ENCODE measurements around the gene RTL1.

RTL1 gene

DNA sequence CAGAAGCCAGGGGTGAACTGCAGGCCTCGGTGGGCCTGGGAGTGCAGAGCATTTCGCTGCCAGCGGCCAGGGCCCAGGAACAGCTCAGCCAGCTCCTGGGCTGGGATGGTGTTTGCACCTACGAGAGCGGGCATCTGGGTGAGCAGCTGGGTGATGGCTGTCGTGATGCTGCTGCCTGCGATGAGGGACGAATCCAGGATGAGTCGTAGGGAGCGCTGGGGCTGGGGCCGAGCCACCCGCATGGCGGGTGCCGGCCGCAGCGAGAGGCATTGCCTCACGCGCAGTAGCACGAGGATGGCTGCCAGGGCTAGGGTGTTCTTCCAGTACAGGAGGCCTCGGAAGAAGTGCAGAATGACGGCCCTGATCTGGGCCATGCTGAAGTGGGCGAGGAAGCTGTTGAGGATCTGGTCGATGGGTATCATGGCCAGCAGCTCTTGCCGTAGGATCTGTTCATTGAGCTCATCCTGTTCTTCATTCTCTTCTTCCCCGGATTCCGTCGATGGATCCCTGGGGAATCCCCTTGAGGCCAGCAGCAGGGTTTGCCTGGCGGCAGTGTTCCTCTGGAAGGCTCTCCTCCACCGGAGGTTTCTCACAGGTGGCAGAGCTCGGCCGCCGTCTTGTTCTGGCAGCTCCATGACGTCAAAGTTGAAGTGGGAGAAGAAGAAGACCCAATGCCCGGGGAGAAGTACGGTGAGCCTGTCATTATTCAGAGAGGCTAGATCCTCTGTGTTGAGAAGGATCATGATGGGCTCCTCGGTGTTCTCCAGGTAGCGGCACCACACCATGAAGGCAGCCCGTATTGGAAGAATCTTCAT is 22.1 kb downstream of the RTL1 start:
- DNase-seq = no peak

DNA sequence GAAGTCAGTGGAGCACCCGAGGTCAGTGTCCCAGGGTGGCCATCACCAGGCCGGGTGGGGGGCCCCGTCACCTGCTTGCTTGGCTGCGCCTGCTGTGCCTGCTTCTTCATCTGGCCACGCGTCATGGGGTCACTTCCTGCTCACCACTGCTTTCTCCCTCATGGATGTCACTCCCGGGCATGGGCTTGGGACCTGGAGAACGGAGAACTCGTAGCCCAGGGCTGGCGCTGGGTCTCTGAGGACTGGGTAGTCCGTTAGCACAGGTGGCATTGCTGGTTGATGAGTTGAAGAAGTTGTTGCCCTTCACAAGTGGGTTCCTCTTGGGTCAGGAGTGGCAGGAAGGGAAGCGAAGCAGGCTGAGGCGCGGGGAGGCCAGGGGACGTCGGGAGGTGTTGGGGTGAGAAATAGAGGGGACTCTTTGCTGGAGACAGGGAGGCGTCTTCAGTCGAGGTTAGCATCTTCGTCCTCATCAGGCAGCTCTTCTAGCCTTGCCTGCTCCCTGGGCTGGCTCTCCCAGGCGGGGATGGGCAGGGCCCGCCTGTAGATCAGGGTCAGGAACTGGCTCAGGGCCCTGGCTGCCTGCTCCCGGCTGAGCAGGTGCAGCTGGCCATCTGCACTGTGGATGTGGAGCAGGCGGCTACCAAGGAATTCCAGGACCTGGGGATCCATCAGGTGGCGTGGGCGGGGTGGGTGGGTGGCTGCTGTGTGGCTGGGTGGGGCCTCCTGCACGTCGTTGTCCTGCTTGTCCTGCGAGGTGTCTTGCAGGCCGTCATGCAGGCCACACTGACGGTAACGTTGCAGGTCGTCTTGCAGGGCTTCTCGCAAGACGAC is 23.0 kb downstream of the RTL1 start:
- DNase-seq = no peak

- no peak for DNase-seq
Observed at GRCh38 chr14:100879782-100880181, 23.7 kb downstream of the RTL1 start.

- no peak for DNase-seq
Observed at GRCh38 chr14:100879194-100879593, 24.3 kb downstream of the RTL1 start.

- DNase-seq = no peak
Observed at GRCh38 chr14:100878271-100879146, 25.0 kb downstream of the RTL1 start.

GRCh38 chr14:100875861-100876590 is 27.5 kb downstream of the RTL1 start:
- DNase-seq = no peak

GRCh38 chr14:100875126-100875525 is 28.4 kb downstream of the RTL1 start:
- DNase-seq = no peak

- no peak for DNase-seq
Observed at GRCh38 chr14:100874411-100875091, 29.0 kb downstream of the RTL1 start.

DNA sequence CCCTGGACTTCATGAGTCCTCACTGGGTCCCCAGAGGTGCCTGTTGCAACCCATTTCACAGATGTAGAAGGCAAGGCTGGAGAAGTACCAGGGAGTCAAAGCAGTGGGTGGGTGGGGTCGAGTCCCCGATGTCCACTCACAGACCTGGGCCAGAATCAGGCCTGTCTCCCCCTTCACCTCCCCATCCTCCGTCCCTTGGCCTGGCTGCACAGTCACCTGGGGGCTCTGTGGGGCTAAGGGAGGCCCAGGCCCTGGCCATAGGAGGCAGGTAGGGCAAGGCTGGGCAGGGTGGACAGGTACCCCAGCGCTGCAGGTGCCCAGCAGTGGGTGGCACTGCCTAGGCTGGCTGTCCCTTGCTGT is 29.5 kb downstream of the RTL1 start:
- no peak for DNase-seq

GRCh38 chr14:100873096-100873482 is 30.4 kb downstream of the RTL1 start:
- DNase-seq = no peak

DNA sequence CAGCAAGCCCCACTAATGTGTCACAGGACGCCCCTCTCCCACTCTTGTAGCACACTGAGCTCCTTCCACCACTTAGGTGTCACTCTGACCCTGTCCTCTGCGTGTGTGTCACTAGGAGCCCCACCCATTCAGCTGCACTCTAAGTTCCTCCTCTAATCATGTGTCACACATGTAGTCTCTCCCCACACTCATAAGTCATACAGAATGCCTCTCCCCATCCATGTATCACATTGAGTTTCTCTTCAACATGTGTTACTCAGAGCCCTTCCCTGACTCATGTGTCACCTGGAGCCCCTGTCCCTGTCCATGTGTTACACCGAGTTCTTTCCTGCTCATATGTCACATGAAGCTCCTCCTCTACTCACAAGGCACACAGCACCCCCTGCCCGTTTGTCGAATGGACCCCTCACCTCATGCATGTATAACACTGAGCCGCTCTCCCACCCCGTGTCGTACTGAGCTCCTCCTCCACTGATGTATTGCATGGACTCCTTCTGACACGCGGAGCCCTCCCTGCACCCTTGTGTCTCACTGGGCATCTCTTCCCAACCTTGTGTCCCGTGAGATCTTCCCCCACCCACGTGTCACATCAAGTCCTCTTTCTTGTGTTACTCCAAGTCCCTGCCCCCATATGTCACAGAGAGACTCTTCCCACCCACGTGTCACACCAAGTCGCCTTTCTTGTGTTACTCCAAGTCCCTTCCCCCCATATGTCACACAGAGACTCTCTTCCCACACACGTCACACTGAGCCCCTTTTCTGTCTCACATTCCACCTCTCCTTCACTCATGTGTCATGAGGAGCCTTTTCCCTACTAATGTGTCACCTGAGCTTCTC is 31.0 kb downstream of the RTL1 start:
- no peak for DNase-seq

DNA sequence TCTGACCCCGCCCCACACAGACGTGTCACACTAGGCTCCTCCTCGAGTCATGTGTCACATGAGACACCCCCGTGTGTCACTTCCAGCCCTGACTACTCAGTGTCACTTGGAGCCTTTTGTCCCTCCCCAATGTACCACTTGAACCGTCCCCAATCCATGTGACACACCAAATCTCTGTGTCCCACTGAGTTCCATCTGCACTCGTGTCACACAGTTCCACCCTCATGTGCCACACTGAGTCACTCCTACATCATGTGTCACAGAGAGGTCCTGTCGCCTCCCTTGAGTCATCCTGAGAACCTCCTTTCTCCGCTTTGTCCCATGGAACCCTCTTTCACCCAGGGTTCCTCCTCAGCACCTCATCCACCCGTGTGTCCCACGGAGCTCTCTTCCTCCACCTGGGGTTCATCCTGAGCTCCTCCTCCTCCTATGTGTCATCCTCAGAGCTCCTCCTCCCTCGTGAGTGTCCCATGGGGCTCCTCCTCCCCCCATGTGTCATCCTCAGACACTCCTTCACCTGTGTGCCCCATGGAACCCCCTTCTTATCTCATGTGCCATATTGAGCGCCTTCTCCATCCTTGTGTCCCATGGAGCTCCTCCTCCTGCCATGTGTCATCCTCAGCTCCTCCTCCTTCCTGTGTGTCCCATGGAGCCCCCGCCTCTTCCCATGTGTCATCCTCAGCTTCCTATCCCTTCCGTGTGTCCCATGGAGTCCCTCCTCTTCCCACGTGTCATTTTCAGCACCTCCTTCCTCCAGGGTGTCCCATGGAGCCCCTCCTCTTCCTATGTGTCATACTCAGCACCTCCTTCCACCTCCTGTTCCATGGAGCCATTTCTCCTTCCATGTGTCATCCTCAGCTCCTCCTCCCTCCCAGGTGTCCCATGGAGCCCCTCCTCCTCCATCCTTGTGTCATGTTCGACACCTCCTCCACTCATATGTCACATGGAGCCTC is 32.0 kb downstream of the RTL1 start:
- DNase-seq = no peak

DNA sequence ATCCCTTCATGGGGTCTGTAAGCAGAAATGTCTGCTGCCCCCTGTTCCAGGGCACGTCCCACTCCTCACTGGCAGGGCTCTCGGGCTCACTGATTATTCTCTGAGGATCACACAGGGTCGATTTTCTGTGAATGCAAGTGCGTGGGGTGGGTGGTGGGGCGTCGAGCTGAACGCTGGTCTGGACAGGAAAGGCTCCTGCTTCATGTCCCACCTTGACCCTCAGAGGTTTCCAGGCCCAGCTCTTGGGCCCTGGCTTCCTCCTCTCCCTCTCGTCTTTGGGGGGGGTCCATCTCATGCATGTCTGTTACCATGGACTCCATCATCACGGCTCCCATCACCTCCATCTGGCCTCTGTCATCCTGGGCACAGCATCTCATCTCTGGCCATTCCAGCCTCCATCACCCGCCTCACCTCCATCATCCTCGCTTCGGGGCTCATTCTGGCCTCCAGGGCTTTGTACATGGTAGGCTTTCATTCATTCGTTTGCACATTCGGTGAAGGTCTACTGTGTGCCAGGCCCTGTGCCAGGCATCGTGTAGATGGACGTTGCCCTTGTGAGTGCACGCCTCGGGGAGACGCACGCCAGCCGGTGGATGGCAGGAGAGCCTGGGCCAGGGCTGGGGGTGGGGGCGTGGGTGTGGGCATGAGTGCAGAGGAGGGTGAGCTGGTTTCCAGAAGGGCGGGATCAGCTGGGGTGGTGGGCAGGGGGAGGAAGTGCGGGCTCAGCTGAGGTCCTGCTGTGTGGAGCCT is 34.7 kb downstream of the RTL1 start:
- DNase-seq = no peak

DNA sequence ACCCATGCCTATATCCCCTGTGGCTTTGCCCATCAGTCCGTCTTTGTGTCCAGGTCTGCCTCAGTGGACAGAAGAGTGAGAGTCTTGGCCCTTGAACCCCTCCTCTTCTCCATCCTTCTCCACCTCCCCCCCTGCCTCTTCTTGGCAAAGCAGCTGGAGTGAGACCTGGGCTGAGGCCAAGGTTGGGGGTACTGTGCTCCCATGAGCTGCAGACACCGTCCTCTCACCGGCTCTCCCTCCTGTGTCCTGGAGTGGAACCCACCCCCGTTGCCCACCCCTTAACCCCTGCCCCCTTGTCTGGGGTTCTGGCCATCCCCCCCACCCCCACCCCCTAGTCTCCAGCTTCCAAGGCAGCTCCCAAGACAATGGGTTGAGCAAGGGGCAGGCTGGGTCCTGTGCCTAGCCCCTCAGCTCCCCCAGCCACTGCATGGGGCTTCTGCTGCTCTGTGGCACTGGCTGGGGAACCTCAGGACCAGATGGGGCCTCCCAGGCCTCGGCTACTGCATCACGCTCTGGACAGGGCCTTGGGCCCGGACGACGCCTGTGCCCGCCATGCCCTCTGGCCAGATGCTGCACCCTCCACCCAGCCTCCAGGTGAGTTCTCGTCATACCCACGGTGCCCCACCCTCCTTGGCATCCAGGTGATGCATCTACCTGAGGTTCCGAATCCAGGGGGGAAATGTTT is 35.7 kb downstream of the RTL1 start:
- no peak for DNase-seq

DNA sequence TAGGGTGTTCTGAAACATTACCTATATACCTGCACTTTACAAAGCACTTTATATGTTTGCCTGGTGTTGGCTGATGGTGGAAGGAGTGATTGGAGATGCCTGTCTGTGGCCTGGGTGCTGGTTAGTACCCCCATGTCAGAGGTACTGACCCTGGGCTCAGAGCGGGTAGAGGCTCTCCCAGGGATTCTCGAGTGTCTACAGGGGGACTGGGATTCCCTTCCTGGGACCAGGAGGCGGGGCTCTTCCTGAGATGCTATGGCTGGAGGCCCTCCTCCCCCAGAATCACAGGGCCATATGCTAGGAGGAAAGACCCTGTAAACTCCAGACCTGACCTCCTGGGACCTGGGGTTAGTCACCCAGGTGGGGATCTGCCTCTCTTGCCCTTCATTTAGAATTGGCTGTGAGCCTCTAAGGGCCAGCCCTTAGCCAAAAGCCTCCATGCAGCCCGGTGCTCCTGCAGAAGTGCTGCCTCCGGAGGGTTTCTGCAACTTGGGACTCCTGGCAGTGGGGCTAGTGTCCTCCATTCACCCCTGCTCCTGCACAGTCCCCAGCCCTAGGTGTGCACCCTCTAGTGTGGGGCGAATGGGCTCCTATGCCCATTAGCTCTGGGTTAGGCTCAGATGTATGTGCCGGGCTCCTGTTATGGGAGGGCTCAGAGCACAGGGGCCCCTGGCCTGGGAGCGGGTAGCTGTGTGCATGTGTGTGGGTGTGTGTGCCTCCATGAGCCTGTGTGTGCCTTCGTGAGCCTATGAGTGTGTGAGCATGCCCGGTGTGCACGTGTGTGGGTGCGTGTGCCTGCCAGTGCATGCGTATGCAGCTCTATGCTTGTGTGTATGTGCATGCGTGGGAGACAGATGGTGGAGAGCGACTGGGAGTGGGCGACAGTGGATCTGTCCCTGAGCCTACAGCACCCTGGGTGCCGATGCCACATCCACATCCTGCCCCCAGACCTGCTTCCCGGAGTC is 36.6 kb downstream of the RTL1 start:
- no peak for DNase-seq

DNA sequence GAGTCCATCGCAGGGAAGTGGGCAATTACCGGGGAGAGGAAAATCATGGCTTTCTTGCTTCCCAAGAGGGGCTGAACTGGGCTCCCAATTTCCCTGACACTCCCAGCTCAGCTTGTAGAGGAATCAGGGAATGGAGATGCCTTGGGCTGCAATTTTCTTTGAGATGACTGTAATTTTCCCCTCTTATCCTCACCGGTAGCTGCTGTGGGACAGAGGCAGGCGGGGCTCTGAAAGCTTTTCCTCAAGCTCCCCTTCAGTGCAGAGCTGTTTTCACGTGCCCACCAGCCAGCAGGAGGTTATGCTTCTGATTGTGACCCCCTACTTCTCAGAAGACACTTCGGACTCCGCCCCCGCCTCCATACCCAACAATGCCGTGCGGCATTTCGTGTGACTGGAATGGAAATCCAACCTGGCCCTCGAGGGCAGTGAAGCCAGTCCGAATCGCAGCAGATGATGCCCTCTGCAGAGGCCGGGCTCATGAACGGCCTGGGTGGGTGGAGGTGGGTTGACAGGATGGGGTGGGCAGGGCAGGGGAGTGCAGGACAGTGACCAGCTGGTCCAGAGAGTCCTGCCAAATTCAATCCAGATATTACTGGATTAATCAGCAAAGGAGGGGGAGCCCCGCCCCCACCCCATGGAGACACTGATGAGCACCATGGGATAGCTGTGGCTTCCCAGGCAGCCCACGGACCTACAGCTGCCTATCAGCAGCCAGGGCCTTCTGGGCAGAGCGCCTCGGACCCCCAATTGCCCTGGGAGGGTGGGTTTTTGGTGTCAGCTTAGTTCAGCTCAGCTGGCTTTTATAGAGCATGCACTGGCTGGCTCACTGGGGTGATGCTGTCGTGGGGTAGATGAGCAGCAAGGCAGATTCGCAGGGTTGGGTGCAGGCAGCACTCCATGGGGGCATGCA is 37.6 kb downstream of the RTL1 start:
- no peak for DNase-seq

Data from T-helper 9 cell (primary cell).